A673 (cell line): ENCODE data around the gene TMEM147. TPM values are rescaled to one million over a fixed set of nuclear protein-coding genes. Genes with fewer than 3 reads are reported as not detected.

Source experiments
- BruUV-seq: library from RNA; stranded (reverse); fragments of 400-500 nt; replicated peaks from 2 replicates; lab custom pipeline; 2021; lab: Mats Ljungman, UMichigan
- CTCF ChIA-PET: fragments of 300-600 bp; sonication (Branson Sonifier 250); formaldehyde crosslinking; loops from one replicate; lab custom pipeline; 2022; ENCODE audit warnings: antibody characterized with exemption; lab: Charles Lee
- POLR2A ChIA-PET: fragments of 300-600 bp; sonication (Branson Sonifier 250); formaldehyde crosslinking; loops from one replicate; lab custom pipeline; 2022; ENCODE audit warnings: antibody characterized with exemption; ENCODE audit not compliant: low non-redundant PET; lab: Charles Lee
- DNase-seq: peaks from one replicate; pipeline ENCODE4 v3.0.0-alpha.2; 2015; ENCODE audit warnings: low spot score
- H3K27ac ChIP-seq: fragments of 200-600 bp; sonication (generic); 2 replicates; pipeline ENCODE4 v1.5.1; 2016; ENCODE audit warnings: mixed run types, low read depth, mild to moderate bottlenecking, mixed read lengths, antibody characterized with exemption, low read length; ENCODE audit not compliant: poor library complexity, severe bottlenecking
- H3K27me3 ChIP-seq: fragments of 200-600 bp; sonication (generic); replicated peaks from 2 replicates; pipeline ENCODE4 v1.6.1; 2017; ENCODE audit warnings: mixed run types, low read depth, mild to moderate bottlenecking, mixed read lengths, antibody characterized with exemption, low read length; ENCODE audit not compliant: insufficient read depth, poor library complexity
- H3K36me3 ChIP-seq: fragments of 200-600 bp; sonication (generic); 2 replicates; pipeline ENCODE4 v1.6.1; 2016; ENCODE audit warnings: mixed run types, mild to moderate bottlenecking, mixed read lengths, antibody characterized with exemption, low read length; ENCODE audit not compliant: insufficient read depth, poor library complexity, severe bottlenecking
- H3K4me1 ChIP-seq: fragments of 200-600 bp; sonication (generic); 2 replicates; pipeline ENCODE4 v1.6.1; 2017; ENCODE audit warnings: mixed run types, mild to moderate bottlenecking, mixed read lengths, antibody characterized with exemption, low read length; ENCODE audit not compliant: insufficient read depth, poor library complexity, severe bottlenecking
- H3K4me3 ChIP-seq: fragments of 200-600 bp; sonication (generic); 2 replicates; pipeline ENCODE4 v1.5.1; 2016; ENCODE audit warnings: low read depth, mixed run types, mild to moderate bottlenecking, mixed read lengths, low read length; ENCODE audit not compliant: poor library complexity, severe bottlenecking
- H3K9me3 ChIP-seq: fragments of 200-600 bp; sonication (generic); 2 replicates; pipeline ENCODE4 v1.6.1; 2016; ENCODE audit warnings: mixed run types, low read depth, mild to moderate bottlenecking, mixed read lengths, antibody characterized with exemption, low read length; ENCODE audit not compliant: poor library complexity, severe bottlenecking
- CTCF ChIP-seq: fragments of 300-800, 200-600 bp; sonication (generic); conservative IDR thresholded peaks from 2 replicates; pipeline ENCODE4 v1.5.1; 2017; ENCODE audit warnings: low read depth, mild to moderate bottlenecking, antibody characterized with exemption, low read length, moderate library complexity, mixed read lengths
- EZH2 ChIP-seq: fragments of 200-600 bp; sonication (generic); IDR thresholded peaks from 2 replicates; pipeline ENCODE4 v1.6.1; 2017; ENCODE audit warnings: borderline replicate concordance, low read depth, mild to moderate bottlenecking, mixed read lengths, antibody characterized with exemption, low read length; ENCODE audit not compliant: poor library complexity, severe bottlenecking
- intact Hi-C: fragments of 100-400 bp; cut with micrococcal nuclease; formaldehyde crosslinking; loops from one replicate; pipeline ENCODE4 v1.10.0; 2022; ENCODE audit not compliant: unreplicated experiment
- total RNA-seq: library from RNA; stranded (reverse); gene quantifications from 2 replicates; pipeline ENCODE4 v1.2.3, GENCODE V29; 2021

TMEM147 gene
- total RNA-seq, 1 experiment from 2014 or later: 115 TPM

GRCh38 chr19:35595928-35596327, 50.5 kb downstream of the TMEM147 start:
- Histone ChIP-seq H3K27ac (no peak overlapping the region), H3K4me3 (no peak overlapping the region), H3K27me3 (no peaks in the 10 kb centered on the region), H3K36me3 (no peaks in the 10 kb centered on the region), H3K4me1 (no peaks in the 10 kb centered on the region), H3K9me3 (no peaks in the 10 kb centered on the region)
- ChIA-PET CTCF (no interaction called here), POLR2A (no interaction called here)
- intact Hi-C loops: no loop called here
- TF ChIP-seq CTCF: no peak
- no TSS peak for BruUV-seq
- DNase-seq: no peak

- Histone ChIP-seq H3K4me3 (no peak overlapping the region), H3K9me3 (no peaks in the 10 kb centered on the region), H3K4me1 (no peaks in the 10 kb centered on the region), H3K27me3 (no peaks in the 10 kb centered on the region), H3K36me3 (no peaks in the 10 kb centered on the region), H3K27ac (no peak overlapping the region)
- TF ChIP-seq CTCF (no peak), EZH2 (no peak)
- CTCF ChIA-PET: no interaction called here
- no TSS peak for BruUV-seq
- intact Hi-C loops: no loop called here
- peak; percentile 51 for DNase-seq
- POLR2A ChIA-PET: no interaction called here
Measured at GRCh38 chr19:35596366-35596999, 51.1 kb downstream of the TMEM147 start.

Other genes with a start within 250 kb of the TMEM147 start
- not detected in 2 replicates for gene CD22, start 216.4 kb upstream of the TMEM147 start, total RNA-seq
- gene FFAR1, start 197.7 kb upstream of the TMEM147 start, total RNA-seq: not detected in 2 replicates
- gene FFAR3, start 187.2 kb upstream of the TMEM147 start, total RNA-seq: 0.15 TPM in 1 of 2 replicates, not detected in the other
- not detected in 2 replicates for gene GPR42, start 174.6 kb upstream of the TMEM147 start, total RNA-seq
- gene FFAR2, start 97.4 kb upstream of the TMEM147 start, total RNA-seq: not detected in 2 replicates
- gene KRTDAP, start 55.2 kb upstream of the TMEM147 start, total RNA-seq: not detected in 2 replicates
- gene DMKN, start 32.0 kb upstream of the TMEM147 start, total RNA-seq: not detected in 2 replicates
- gene SBSN, start 17.3 kb upstream of the TMEM147 start, total RNA-seq: not detected in 2 replicates
- gene GAPDHS, start 12.2 kb upstream of the TMEM147 start, total RNA-seq: not detected in 2 replicates
- not detected in 2 replicates for gene ATP4A, start 18.0 kb downstream of the TMEM147 start, total RNA-seq
- gene PMIS2, start 40.5 kb downstream of the TMEM147 start, total RNA-seq: not detected in 2 replicates
- gene HAUS5, start 67.1 kb downstream of the TMEM147 start, total RNA-seq: 31.1 and 33.5 TPM in 2 replicates
- 104 and 106 TPM in 2 replicates for gene RBM42, start 83.4 kb downstream of the TMEM147 start, total RNA-seq
- gene ETV2, start 96.1 kb downstream of the TMEM147 start, total RNA-seq: 0.73 and 1.3 TPM in 2 replicates
- 456 and 467 TPM in 2 replicates for gene COX6B1, start 102.7 kb downstream of the TMEM147 start, total RNA-seq
- not detected in 2 replicates for gene UPK1A, start 120.9 kb downstream of the TMEM147 start, total RNA-seq
- not detected in 2 replicates for gene ZBTB32, start 158.9 kb downstream of the TMEM147 start, total RNA-seq
- 49.1 and 51.0 TPM in 2 replicates for gene KMT2B, start 172.4 kb downstream of the TMEM147 start, total RNA-seq
- gene IGFLR1, start 196.8 kb downstream of the TMEM147 start, total RNA-seq: 4.9 and 5.8 TPM in 2 replicates
- 20.4 and 21.0 TPM in 2 replicates for gene U2AF1L4, start 199.8 kb downstream of the TMEM147 start, total RNA-seq
- 58.8 and 67.7 TPM in 2 replicates for gene PSENEN, start 200.0 kb downstream of the TMEM147 start, total RNA-seq
- gene LIN37, start 202.9 kb downstream of the TMEM147 start, total RNA-seq: 11.3 and 13.2 TPM in 2 replicates
- 0.50 TPM in 1 of 2 replicates, not detected in the other for gene HSPB6, start 211.4 kb downstream of the TMEM147 start, total RNA-seq
- gene PROSER3, start 212.6 kb downstream of the TMEM147 start, total RNA-seq: 38.4 and 44.8 TPM in 2 replicates
- 39.6 and 49.6 TPM in 2 replicates for gene ARHGAP33, start 229.9 kb downstream of the TMEM147 start, total RNA-seq